Measurements from ENCODE around the gene ZFPL1.

GRCh38 chr11:65095427-65095826, 11.4 kb downstream of the ZFPL1 start:
- TF ChIP-seq, protein P1, sequence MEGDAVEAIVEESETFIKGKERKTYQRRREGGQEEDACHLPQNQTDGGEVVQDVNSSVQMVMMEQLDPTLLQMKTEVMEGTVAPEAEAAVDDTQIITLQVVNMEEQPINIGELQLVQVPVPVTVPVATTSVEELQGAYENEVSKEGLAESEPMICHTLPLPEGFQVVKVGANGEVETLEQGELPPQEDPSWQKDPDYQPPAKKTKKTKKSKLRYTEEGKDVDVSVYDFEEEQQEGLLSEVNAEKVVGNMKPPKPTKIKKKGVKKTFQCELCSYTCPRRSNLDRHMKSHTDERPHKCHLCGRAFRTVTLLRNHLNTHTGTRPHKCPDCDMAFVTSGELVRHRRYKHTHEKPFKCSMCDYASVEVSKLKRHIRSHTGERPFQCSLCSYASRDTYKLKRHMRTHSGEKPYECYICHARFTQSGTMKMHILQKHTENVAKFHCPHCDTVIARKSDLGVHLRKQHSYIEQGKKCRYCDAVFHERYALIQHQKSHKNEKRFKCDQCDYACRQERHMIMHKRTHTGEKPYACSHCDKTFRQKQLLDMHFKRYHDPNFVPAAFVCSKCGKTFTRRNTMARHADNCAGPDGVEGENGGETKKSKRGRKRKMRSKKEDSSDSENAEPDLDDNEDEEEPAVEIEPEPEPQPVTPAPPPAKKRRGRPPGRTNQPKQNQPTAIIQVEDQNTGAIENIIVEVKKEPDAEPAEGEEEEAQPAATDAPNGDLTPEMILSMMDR (IDR thresholded peaks at IDR 0.05): no peak
- no peak for TF ChIP-seq POLR2A (IDR thresholded peaks at IDR 0.05)
- TF ChIP-seq POLR2AphosphoS5 (IDR thresholded peaks at IDR 0.05): no peak
